DOHH2 (cell line): ENCODE measurements around the gene RP9.

Experiments used
- H3F3A ChIP-seq: fragments of 200-600 bp; sonication (generic), shearing (Covaris generic); 2 replicates; pipeline ENCODE4 v1.6.0; 2016; ENCODE audit warnings: antibody characterized with exemption, mild to moderate bottlenecking; ENCODE audit not compliant: control insufficient read depth, insufficient read depth
- H3K27ac ChIP-seq: fragments of 200-600 bp; sonication (generic); 2 replicates; pipeline ENCODE4 v1.5.1; 2014; ENCODE audit warnings: low read depth, mild to moderate bottlenecking, low read length, moderate library complexity
- H3K27me3 ChIP-seq: fragments of 200-600 bp; sonication (generic); 2 replicates; pipeline ENCODE4 v1.6.1; 2014; ENCODE audit warnings: mild to moderate bottlenecking, low read length, mixed read lengths; ENCODE audit not compliant: control insufficient read depth
- H3K36me3 ChIP-seq: fragments of 200-600 bp; sonication (generic); 2 replicates; pipeline ENCODE4 v1.6.1; 2014; ENCODE audit warnings: mild to moderate bottlenecking, low read length, moderate library complexity, mixed read lengths; ENCODE audit not compliant: control insufficient read depth
- H3K4me1 ChIP-seq: fragments of 200-600 bp; sonication (generic); 2 replicates; pipeline ENCODE4 v1.6.1; 2014; ENCODE audit warnings: mild to moderate bottlenecking, low read length, mixed read lengths; ENCODE audit not compliant: control insufficient read depth
- H3K4me2 ChIP-seq: fragments of 200-600 bp; sonication (generic); 2 replicates; pipeline ENCODE4 v1.6.0; 2014; ENCODE audit warnings: mild to moderate bottlenecking, low read length, moderate library complexity
- H3K4me3 ChIP-seq: fragments of 200-600 bp; sonication (generic); 2 replicates; pipeline ENCODE4 v1.5.1; 2014; ENCODE audit warnings: mild to moderate bottlenecking, low read length, mixed read lengths
- H3K79me2 ChIP-seq: fragments of 200-600 bp; sonication (generic); 2 replicates; pipeline ENCODE4 v1.6.1; 2014; ENCODE audit warnings: mild to moderate bottlenecking, low read length, mixed read lengths; ENCODE audit not compliant: control insufficient read depth
- H3K9me2 ChIP-seq: fragments of 200-600 bp; sonication (generic); replicated peaks from 2 replicates; pipeline ENCODE4 v1.6.1; 2014; ENCODE audit warnings: mild to moderate bottlenecking, low read length, mixed read lengths; ENCODE audit not compliant: control insufficient read depth
- H3K9me3 ChIP-seq: fragments of 200-600 bp; sonication (generic); 2 replicates; pipeline ENCODE4 v1.6.1; 2014; ENCODE audit warnings: antibody characterized with exemption, low read length, mixed read lengths; ENCODE audit not compliant: control insufficient read depth, insufficient read depth
- H4K20me1 ChIP-seq: fragments of 200-600 bp; sonication (generic); 2 replicates; pipeline ENCODE4 v1.6.0; 2014; ENCODE audit warnings: low read depth, mild to moderate bottlenecking, antibody characterized with exemption, low read length, moderate library complexity; ENCODE audit not compliant: control insufficient read depth, insufficient read depth
- EZH2phosphoT487 ChIP-seq: fragments of 200-600 bp; sonication (generic); IDR thresholded peaks from 2 replicates; pipeline ENCODE4 v1.6.1; 2017; ENCODE audit warnings: borderline replicate concordance, mild to moderate bottlenecking, antibody characterized with exemption, low read length, moderate library complexity, mixed read lengths
- TF ChIP-seq, protein P1 (sequence below): fragments of 200-600 bp; sonication (generic); IDR thresholded peaks from one replicate; pipeline ENCODE4 v1.5.1; 2014; ENCODE audit warnings: antibody characterized with exemption, mild to moderate bottlenecking, low read depth, low read length; ENCODE audit not compliant: poor library complexity, severe bottlenecking

RP9 gene

GRCh38 chr7:33156441-33156840, 47.2 kb upstream of the RP9 start:
- Histone ChIP-seq H3K4me2 (no peak overlapping the region), H4K20me1 (no peaks in the 10 kb centered on the region), H3K4me1 (no peaks in the 10 kb centered on the region), H3F3A (no peaks in the 10 kb centered on the region), H3K36me3 (no peaks in the 10 kb centered on the region), H3K4me3 (no peak overlapping the region), H3K9me2 (no peaks in the 10 kb centered on the region), H3K79me2 (no peaks in the 10 kb centered on the region), H3K9me3 (no peaks in the 10 kb centered on the region), H3K27ac (no peak overlapping the region), H3K27me3 (no peaks in the 10 kb centered on the region)
- TF ChIP-seq EZH2phosphoT487 = no peak
- TF ChIP-seq, protein P1, sequence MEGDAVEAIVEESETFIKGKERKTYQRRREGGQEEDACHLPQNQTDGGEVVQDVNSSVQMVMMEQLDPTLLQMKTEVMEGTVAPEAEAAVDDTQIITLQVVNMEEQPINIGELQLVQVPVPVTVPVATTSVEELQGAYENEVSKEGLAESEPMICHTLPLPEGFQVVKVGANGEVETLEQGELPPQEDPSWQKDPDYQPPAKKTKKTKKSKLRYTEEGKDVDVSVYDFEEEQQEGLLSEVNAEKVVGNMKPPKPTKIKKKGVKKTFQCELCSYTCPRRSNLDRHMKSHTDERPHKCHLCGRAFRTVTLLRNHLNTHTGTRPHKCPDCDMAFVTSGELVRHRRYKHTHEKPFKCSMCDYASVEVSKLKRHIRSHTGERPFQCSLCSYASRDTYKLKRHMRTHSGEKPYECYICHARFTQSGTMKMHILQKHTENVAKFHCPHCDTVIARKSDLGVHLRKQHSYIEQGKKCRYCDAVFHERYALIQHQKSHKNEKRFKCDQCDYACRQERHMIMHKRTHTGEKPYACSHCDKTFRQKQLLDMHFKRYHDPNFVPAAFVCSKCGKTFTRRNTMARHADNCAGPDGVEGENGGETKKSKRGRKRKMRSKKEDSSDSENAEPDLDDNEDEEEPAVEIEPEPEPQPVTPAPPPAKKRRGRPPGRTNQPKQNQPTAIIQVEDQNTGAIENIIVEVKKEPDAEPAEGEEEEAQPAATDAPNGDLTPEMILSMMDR = no peak

- Histone ChIP-seq H3K79me2 (no peaks in the 10 kb centered on the region), H3K4me1 (no peaks in the 10 kb centered on the region), H3K9me2 (no peaks in the 10 kb centered on the region), H3F3A (no peaks in the 10 kb centered on the region), H3K27ac (no peak overlapping the region), H3K9me3 (no peaks in the 10 kb centered on the region), H3K27me3 (no peaks in the 10 kb centered on the region), H3K4me3 (no peak overlapping the region), H3K4me2 (no peak overlapping the region), H3K36me3 (no peaks in the 10 kb centered on the region), H4K20me1 (no peaks in the 10 kb centered on the region)
- TF ChIP-seq EZH2phosphoT487 = no peak
These were observed 46.6 kb upstream of the RP9 start for GRCh38 chr7:33155811-33156210.

- H3K4me2 ChIP-seq = no peak overlapping the region
- no peaks in the 10 kb centered on the region for H3K9me3 ChIP-seq
- H3K27ac ChIP-seq = no peak overlapping the region
- H4K20me1 ChIP-seq = no peaks in the 10 kb centered on the region
- no peaks in the 10 kb centered on the region for H3K9me2 ChIP-seq
- no peaks in the 10 kb centered on the region for H3F3A ChIP-seq
- H3K4me1 ChIP-seq = no peaks in the 10 kb centered on the region
- H3K36me3 ChIP-seq = no peaks in the 10 kb centered on the region
- TF ChIP-seq, protein P1 = no peak
- no peak for TF ChIP-seq EZH2phosphoT487
- H3K79me2 ChIP-seq = no peaks in the 10 kb centered on the region
- no peaks in the 10 kb centered on the region for H3K27me3 ChIP-seq
- H3K4me3 ChIP-seq = no peak overlapping the region
These were observed 42.9 kb upstream of the RP9 start for GRCh38 chr7:33152087-33152486.

DNA sequence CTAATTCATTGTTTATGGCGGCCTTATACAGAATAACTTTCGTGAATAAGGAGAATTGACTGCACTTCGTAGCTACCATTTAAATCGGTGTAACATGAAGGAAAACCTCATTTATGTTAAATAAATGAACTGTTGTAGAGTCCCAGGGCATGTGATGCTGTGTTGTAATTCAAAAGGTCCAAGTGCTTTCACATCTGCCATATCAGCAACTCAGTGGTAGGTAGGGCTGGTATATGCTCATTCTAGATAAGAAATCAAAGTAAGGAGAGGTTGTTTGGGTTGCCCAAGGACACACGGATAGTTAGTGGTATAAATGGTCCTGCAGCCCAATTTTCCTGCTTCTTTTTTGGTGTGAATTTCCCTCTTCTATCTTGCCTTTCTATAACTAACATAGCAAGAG, 36.0 kb upstream of the RP9 start:
- TF ChIP-seq EZH2phosphoT487 = no peak
- TF ChIP-seq, protein P1 = no peak
- Histone ChIP-seq H3K27me3 (no peaks in the 10 kb centered on the region), H3F3A (no peaks in the 10 kb centered on the region), H3K36me3 (no peaks in the 10 kb centered on the region), H3K9me2 (no peaks in the 10 kb centered on the region), H3K79me2 (no peaks in the 10 kb centered on the region), H3K9me3 (no peaks in the 10 kb centered on the region), H3K27ac (no peak overlapping the region), H4K20me1 (no peaks in the 10 kb centered on the region), H3K4me3 (no peak overlapping the region), H3K4me1 (no peaks in the 10 kb centered on the region), H3K4me2 (no peak overlapping the region)
